Measurements from ENCODE around the gene KIAA1958.
"Not testable (repeated sequence)": the region's sequence is repeated elsewhere in the genome, so short reads cannot be mapped to it uniquely, and the experiment has no call there.

KIAA1958 gene

GRCh38 chr9:112669326-112669725 is 182.7 kb downstream of the KIAA1958 start:
- no peak for DNase-seq

DNA sequence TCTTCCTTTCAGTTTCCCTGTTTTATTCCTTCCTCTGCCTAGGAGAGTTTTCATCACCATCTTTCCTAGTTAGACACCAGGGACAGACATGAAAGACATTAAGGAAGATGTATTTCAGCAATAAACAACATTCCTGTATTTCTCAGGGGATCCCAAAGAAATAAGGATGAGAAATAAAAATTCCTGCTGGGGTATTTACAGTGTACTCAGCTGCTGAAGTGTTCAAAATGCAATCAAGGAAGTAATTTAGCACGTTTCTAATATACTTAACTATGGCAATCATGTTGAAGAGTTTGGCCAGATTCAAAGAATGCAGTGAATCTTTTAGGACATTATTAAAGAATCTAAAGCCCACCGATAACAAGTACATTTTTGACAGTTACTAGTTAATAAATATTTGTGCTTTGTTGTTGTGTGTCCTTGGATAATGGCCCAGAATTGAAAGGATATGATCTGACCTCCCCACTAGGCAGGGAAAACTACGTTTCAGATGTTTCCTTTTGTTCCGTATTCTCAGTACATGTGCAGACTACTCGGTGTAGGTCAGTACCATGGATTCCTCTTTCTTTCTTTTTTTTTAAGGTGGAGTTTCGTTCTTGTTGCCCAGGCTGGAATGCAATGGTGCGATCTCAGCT is 184.5 kb downstream of the KIAA1958 start:
- no peak for DNase-seq

DNA sequence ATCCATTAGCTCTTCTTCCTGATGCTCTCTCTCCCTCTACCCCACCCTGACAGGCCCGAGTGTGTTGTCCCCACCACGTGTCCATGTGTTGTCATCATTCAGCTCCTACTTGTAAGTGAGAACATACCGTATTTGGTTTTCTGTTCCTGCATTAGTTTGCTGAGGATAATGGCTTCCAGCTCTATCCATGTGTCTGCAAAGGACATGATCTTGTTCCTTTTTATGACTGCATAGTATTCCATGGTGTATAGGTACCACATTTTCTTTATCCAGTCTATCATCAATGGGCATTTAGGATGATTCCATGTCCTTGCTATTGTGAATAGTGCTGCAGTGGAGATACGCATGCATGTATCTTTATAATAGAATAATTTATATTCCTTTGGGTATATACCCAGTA is 186.6 kb downstream of the KIAA1958 start:
- not testable (repeated sequence) for DNase-seq

GRCh38 chr9:112677040-112677439 is 190.4 kb downstream of the KIAA1958 start:
- no peak for DNase-seq

- DNase-seq = no peak
Observed at GRCh38 chr9:112680731-112681402, 194.2 kb downstream of the KIAA1958 start.

DNA sequence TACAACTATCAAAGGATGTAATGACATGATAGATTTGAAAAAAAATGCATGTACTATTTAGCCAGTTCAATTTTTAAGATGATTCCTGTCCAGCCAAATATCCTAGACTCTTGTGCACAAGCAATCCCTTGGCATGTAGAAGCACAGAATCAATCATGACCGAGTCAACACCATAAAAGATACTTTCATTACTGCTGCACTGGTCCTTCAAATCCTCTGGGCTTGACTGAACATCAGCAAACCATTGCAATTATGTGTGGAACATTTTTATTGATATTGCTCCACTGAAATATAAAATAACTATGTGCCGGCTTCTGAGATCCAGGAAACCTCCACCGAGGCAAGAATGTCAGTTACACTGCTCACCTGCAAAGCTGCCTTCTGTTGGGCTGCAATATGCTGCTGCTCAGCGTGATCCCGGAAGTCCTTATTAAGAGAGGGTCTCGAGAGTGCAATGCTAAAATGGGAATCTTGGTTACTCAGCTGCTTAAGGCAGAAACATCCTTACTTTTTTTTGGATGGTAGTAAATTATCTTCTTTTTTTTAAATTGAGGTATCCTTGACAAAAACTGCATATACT is 202.6 kb downstream of the KIAA1958 start:
- DNase-seq = no peak

DNA sequence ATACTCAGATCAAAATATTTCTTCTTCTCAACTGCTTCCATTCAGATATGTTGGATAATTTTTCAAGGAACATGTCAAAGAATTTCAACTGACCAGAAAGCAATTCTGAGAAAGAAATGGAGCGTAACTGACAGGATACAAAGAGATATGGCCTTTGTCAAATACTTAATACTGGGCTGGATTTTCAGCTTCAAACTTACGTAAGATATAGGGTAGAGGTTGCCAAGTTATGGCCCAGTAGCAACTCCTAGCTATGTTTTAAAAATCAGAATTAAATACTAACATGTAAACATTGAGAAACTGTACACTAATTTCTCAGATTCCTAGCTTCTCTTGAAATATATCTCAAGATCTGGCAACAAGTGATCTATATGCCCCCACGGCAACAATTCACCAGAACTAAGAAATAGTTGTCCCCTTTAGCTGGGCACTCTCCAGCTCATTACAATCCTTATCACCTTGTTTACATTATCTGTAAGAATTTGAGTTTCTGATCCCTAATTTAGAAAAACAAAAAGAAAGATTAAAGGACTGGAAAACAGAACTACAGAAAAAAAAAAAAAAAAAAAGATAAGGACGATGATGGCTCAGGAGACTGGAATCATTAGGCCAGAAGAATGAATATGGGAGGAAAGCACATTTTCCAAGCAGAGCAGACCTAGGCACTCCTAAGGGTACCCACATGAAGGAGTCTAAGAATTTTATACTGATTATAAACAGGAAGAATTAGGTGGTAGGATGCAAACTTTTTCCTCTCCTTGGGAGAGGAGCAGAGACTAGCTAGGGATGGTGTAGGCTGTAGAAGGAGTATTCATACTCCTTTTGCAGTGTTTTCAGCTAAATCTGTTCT is 208.3 kb downstream of the KIAA1958 start:
- DNase-seq = no peak

DNA sequence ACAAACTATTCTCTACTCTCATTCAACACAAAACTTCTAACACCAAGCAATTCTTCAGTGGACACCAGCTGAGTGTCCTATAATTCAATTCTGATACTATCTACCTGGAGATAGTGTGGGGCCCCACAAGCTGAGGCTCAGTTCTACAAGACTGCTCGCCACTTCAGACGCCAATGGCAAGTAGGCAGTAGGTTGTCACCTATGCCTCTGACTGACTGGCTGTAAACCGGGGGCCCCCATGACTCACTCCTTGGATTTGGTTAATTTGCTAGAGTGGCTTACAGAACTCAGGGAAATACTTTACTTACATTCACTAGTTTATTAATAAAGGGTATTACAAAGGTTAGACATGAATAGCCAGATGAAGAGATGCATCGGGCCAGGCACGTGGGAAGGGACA is 209.8 kb downstream of the KIAA1958 start:
- no peak for DNase-seq

DNA sequence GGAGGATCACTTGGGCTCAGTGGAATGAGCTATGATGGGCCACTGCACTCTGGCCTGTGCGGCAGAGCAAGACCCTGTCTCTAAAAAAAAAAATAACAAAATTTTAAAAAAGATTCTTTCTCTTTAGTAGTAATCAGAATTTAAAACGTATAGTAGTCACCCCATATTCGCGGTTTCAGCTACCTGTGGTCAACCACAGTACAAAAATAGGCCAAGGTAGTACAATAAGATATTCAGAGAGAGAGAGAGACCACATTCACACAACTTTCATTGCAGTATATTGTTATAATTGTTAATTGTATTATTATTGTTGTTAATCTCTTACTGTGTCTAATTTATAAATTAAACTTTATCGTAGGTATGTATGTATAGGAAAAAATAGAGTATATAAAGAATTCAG is 212.6 kb downstream of the KIAA1958 start:
- DNase-seq = no peak

GRCh38 chr9:112700085-112700484 is 213.5 kb downstream of the KIAA1958 start:
- no peak for DNase-seq

DNA sequence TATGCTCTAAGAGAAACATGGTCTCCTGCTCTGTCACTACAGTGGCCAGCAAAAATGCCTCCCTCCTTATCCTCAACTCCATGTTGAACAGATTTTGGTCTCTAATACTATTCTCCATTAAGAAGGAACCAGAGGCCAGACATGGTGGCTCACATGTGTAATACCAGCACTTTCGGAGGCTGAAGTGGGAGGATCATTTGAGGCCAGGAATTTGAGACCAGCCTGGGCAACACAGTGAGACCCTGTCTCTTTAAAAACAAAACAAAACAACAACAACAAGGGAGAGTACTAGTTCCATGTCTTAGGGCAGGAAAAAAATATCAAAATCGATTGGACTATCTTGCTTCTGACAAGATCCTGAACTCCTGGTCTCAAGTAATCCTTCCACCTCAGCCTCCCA is 216.7 kb downstream of the KIAA1958 start:
- no peak for DNase-seq

- no peak for DNase-seq
Observed at GRCh38 chr9:112705768-112706427, 219.3 kb downstream of the KIAA1958 start.

DNA sequence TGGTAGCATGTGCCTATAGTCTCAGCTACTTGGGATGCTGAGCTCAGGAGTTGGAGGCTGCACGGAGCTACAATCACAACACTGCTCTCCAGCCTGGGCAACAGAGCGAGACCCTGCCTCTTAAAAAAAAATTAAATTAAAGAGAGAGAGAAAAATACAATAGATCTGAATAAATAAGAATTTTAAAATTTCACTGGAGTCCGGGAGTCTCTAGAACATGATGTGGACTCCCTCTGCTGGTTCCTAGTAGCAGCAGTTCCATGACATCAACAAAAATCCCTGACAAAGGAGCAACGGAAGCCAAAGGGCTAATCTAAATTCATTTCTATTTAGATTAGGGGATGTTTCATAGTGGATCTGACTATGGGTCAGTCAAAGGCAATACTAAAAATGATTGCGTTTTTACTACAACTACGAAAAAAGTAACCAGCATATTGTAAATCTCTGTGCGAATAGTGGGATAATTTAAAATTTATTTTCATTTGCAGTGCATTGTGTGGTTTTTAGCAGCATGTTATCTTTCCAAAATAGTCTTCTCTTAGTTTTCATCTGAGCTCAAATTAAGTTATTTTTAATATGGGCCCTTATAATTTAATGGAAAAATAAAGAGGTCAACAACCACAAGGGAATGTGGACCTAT is 224.5 kb downstream of the KIAA1958 start:
- no peak for DNase-seq

DNA sequence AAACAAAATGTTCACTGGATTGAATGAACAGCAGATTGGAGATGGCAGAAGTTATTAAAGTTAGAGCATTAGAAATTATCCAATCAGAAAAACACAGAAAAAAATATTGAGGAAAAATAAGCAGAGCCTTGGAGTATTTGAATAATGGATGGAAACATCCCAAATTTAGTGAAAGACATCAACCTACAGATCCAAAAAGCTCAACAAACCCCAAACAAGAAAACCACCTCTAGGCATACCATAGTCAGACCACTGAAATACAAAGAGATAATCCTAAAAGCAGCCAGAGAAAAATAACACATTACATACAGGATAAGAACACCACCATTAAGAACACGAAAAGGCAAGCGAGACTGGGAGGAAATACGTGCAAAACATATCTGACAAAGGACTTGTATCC is 226.1 kb downstream of the KIAA1958 start:
- DNase-seq = no peak

- DNase-seq = peak; percentile 96
Observed at GRCh38 chr9:112717661-112718331, 231.2 kb downstream of the KIAA1958 start, which contains the start of gene INIP. Gene INIP (minus strand): TSS chr9:112718117. CDS start chr9:112716485, 1,632 bp downstream.

All from activated CD4-positive, alpha-beta T cell treated with anti-CD3 and anti-CD28 coated beads for 4 hours (primary cell).